Left lobe of liver (tissue), 2 donors: Measurements from ENCODE around the gene SEC22C. TPM values are rescaled to one million over a fixed set of nuclear protein-coding genes. Genes with fewer than 3 reads are reported as not detected.
"Not testable (repeated sequence)": the region's sequence is repeated elsewhere in the genome, so short reads cannot be mapped to it uniquely, and the experiment has no call there.

Experiments
- ATAC-seq: fragments of 200-7000 bp; cut with Tn5 transposase; one replicate; pipeline ENCODE4 v1.9.1; 2020; ENCODE audit warnings: mild to moderate bottlenecking, moderate library complexity
- DNase-seq: peaks from one replicate; pipeline ENCODE4 v3.0.0-alpha.2; 2020; ENCODE audit warnings: low spot score
- total RNA-seq: library from RNA; stranded (reverse); gene quantifications from one replicate; pipeline ENCODE4 v1.2.1, GENCODE V29; 2021
- donor health status: DM: no; HTN: no; CAD: no; lungs with moderate emphysema.
- donor health status: DM: no; HTN: yes; CAD: no.

The SEC22C gene
- total RNA-seq, 1 donor from 2014 or later, result 14.2 TPM

GRCh38 chr3:42582474-42583070 is 805 bp upstream of the SEC22C start:
- no peak for DNase-seq
- no peak for ATAC-seq

- DNase-seq (no peak), ATAC-seq (no peak)
Measured at GRCh38 chr3:42581400-42581708, 413 bp downstream of the SEC22C start.

DNA sequence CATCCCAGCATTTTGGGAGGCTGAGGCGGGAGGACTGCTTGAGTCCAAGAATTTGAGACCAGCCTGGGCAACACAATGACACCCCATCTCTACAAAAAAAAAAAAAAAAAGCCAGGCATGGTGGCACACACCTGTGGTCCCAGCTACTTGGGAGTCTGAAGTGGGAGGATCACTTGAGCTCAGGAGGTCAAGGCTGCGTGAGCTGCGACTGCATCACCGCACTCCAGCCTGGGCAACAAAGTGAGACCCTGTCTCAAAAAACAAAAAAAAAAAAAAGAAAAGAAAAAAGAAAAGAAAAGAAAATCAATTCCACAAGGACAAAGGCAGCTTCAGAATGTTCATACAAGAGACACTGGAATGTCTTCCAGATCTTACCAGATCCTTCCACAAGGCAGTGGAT is 2.4 kb downstream of the SEC22C start:
- not testable (repeated sequence) for ATAC-seq, DNase-seq

DNA sequence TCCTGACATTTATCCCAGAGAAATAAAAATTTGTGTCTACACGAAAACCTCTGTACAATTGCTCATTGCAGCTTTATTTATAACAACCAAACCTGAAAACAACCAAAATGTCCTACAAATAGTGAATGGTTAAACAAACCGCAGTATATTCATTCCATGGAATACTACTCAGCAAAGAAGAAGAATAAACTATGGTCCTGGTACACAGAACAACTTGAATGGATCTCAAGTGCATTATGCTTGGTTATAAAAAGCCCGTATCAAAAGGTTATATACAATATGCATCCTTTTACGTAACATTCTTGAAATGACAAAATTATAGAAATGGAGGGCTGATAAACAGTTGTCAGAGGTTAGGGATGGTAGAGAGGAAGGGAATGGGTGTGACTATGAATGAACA is 3.7 kb downstream of the SEC22C start:
- ATAC-seq, result no peak
- no peak for DNase-seq

DNA sequence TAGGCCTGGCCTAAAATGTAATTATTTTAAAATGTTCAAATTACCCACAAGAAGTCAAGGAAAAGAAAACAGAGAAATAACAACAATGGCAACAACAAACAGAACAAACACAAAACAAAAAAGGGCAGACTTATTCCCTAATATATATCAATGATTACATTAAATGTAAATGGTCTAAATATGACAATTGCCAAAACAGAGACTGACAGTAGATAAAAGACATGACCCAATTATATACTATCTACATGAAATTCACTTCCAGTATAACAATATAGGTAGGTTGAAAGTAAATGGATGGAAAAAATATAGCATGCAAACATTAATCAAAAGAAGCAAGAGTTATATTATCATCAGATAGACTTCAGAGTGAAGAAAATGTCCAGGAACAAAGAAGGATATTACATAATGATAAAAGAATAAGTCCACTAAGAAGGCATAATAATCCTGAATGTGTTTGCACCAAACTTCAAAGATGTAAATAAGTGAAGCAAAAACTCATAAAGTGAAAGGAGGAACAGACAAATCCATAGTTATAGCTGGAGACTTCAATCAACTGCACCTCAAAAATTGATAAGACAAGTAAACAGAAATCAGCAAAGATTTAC is 6.5 kb downstream of the SEC22C start:
- no peak for DNase-seq

DNA sequence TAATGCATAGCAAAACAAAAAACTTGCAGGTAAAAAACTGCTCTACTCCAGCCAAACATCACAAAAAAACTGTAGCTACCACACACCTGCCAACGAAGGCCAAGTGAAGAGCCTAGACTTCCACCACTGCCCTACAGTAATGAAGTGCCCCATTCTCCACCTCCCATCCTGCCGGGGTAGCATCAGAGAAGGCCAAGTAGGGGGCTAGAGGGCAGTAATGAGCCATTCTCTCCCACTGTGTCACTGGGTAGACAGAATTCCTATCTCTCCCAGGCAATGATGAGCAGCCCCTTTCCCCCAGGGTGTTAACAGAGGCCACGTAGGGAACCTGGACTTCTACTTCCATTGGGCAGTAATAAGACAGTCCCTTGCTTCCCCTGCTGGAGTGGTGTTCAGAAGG is 9.5 kb downstream of the SEC22C start:
- DNase-seq (no peak), ATAC-seq (peak; percentile 96)

More for the DNA sequence above, 6.5 kb downstream of the SEC22C start:
- no peak for ATAC-seq

GRCh38 chr3:42569593-42570142 is 12.1 kb downstream of the SEC22C start:
- ATAC-seq (no peak), DNase-seq (no peak)

DNA sequence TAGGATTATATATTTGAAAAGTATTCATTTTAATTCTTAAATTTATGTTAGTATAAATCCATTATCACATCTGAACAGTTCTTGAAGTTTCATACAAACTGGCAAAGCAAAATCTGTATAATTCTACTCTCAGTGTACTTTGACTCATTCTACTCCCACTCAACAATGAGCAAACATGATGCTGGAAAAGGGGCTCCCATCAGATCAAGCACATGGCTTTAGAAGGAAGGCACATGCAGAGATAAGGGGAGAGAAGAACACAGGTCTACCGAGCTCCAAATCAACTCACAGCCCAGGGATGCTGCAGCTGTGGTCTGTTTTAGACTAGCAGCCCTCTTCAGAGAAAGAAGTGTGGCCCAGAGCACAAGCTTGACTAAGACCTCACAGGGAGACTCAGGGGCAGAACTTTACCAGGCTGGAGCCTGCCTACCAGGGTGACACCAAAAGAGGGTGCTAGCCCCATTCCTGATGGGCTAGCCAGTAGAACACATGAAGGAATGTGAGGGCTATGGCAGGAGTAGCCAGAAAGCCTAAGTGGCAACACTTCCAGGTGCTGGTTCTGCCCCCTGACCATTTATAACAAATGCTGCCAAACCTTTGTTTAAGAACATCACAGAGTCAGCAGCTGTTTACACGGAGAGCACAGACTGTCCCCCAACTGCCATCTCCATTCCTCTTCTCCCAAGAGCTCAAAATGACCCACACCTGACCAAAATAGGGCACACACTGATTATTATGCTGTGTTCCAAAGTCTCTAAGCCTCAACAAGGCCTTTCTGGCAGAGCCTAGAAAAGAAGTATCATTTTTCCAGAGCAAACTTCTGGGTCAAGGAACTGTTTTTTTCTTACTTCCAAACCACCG is 19.5 kb downstream of the SEC22C start:
- DNase-seq (no peak), ATAC-seq (peak; percentile 47)

- peak; percentile 44 for ATAC-seq
- DNase-seq, result no peak
Measured at GRCh38 chr3:42557854-42558253, 23.9 kb downstream of the SEC22C start.

DNA sequence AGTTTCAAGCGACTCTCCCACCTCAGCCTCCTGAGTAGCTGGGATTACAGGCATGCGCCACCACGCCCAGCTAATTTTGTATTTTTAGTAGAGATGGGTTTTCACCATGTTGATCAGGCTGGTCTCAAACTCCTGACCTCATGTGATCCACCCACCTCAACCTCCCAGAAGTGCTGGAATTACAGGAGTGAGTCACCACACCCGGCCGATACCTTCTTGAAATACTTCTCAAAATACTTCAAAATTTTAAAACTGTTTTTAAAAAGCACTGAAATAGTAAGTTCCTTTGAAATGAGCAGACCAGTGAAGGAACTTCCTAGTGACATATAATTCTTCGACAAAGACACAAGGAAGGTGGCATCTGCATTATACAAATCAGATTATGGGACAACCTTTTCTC is 24.9 kb downstream of the SEC22C start:
- ATAC-seq, DNase-seq: not testable (repeated sequence)

- DNase-seq, result no peak
- no peak for ATAC-seq
Measured at GRCh38 chr3:42556089-42556632, 25.6 kb downstream of the SEC22C start.

DNA sequence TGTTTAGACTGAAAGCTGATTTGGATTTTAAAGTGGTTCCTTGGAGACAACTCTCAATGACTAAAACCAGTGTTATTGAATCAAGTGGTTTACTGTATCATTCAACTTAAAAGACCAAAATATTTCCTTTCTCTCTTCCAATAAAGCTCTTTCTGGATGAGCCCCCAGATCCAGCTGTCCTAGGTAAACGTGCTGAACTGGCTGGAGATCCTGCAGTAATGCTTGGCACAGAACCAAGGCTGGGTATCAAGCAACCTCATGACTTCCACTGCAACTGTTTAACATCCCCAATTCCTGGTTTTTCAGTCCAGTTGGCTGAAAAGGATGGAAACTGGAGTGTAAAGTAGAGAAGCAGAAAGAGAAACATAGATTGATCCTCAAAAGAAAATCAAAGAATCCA is 28.9 kb downstream of the SEC22C start:
- no peak for ATAC-seq
- DNase-seq, result no peak

DNA sequence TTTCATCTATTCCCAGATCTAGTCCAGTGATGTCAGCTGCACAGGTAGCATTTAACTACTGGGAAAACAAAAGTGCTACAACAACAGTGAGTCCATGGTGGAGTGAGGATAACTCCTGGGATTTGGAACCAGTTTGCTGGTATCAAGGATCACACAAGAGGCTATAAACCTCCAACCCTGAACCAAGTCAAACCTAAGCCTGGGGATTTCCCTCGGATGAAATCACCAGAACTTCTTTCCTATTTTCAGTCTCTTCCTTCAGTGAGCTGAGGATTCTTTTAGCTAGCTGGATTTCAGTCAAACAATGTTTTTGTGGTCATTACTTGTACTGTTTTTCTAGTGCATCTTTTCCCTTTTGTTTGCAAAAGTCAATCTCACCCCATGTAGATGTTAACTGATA is 31.5 kb downstream of the SEC22C start:
- no peak for ATAC-seq
- DNase-seq, result no peak

DNA sequence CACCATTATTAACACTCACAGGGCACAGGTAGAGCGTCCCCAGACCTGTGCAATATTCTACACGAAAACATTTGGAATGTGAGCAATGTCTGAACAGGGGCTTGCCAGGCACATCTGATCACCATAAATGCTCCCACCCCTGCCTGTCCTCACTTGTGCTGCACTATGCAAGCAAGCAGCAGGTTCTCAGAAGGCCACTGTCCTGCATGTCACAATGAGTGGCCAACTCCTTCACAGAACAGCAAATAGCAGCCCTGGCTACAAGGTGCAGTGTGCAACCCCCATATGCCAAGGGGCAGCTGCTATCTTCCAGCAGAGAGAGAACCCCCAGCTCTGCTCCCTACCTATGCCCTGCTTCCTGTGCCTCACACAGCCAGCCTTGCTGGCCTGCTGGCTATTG is 32.6 kb downstream of the SEC22C start:
- DNase-seq (no peak), ATAC-seq (no peak)

DNA sequence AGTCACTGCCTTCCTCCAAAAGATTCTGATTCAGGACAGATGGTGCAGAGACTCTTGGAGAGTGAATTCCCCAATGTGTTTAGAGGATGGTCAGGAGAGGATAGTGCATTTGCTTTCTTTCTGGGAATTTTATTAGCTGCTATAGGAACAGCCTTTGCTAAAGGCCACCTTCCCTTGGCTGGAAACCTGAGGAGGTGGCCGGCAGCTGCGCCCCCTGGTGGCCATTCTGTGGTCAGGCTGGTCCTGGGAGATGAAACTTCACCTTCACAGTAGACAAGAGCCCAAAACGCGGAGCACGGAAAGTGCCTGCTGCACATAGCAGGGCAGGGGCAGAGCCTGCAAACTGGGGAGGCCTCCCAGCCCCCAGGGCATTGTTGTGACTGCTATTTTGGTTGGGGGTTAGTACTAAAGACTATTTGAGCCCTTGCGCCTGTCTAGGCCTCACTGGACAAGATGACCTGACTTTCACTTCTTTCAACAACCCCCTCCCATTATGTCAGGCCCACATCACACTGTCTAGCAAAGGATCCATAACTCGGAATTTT is 34.3 kb downstream of the SEC22C start:
- ATAC-seq (peak; percentile 70), DNase-seq (peak; percentile 78)

DNA sequence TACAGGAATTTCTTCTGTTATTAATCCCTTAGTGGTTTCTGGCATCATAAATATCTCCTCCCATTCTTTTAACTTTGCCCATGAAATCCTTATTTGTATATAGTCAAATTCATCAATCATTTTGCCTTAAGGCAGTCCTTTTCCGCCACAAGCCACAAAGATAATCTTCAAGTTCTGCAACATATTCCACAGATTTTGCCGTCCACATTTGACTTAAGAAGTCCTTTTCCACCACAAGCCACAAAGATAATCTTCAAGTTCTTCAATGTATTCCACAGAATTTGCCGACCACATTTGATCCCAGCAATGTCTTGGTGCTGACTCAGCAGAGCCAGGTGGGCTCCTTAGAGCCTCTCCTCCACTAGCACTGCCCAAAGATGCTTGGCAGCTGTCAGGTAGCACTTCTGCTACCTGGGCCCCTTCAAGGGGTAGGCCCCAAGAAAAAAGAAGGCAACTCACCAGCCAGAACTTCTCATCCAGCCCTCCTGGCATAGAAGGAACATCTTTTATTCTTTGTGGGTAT is 35.0 kb downstream of the SEC22C start:
- DNase-seq (no peak), ATAC-seq (no peak)

DNA sequence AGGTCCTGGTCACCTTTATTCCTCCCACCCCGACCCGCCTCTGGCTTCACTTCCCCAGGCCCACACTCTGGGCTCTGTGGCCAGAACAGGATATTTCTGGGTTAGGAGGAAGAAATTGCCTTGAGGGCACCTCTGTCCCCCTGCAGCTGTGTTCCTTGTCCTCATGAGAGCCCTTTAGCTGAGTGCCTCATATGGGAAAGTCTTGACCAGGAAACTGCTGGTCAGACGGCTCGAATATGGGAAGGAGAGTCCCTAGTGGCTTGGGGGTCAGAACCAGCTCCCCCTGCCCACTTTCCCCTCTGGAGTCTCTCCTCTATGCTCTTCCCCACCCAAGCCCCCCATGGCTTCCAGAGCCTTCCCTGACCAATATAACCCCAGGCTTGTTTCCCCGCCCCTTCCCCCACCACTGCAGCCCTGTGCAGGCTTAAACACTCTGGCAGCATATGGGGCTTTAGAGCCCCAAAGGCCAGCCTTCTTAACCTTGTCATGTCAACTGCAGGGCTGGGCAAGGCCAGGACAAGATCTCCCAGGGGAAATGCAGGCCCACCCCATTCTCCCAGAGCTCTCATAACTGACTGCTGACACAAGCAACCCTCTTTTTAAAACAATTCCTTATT is 36.4 kb downstream of the SEC22C start:
- no peak for DNase-seq
- no peak for ATAC-seq

GRCh38 chr3:42544492-42545283 is 37.1 kb downstream of the SEC22C start:
- ATAC-seq (peak; percentile 86), DNase-seq (peak; percentile 87)

GRCh38 chr3:42541079-42541478 is 40.7 kb downstream of the SEC22C start:
- DNase-seq, result no peak
- ATAC-seq, result no peak
